Prostate gland (tissue), 2 donors: ENCODE results near the gene ZPBP2. TPM values are rescaled to one million over a fixed set of nuclear protein-coding genes. Genes with fewer than 3 reads are reported as not detected.

Experiments
- DNase-seq: peaks from one replicate; pipeline ENCODE4 v3.0.0-alpha.2; 2019; ENCODE audit warnings: low spot score
- H3K27ac ChIP-seq, 2 donors: fragments of 200-600 bp; sonication (generic); 2 replicates each; pipeline ENCODE4 v1.5.1; 2017 to 2019
- H3K27me3 ChIP-seq: fragments of 200-600 bp; sonication (generic); replicated peaks from 2 replicates; pipeline ENCODE4 v1.5.1; 2019; ENCODE audit not compliant: insufficient read depth
- H3K36me3 ChIP-seq, 2 donors: fragments of 200-600 bp; sonication (generic); 1 replicate in 1 of 2; 2 replicates in 1 of 2; pipeline versions ENCODE4 v1.5.1 to v1.8.1; 2017 to 2019
- H3K4me1 ChIP-seq: fragments of 200-600 bp; sonication (generic); replicated peaks from 2 replicates; pipeline ENCODE4 v1.5.1; 2019
- H3K4me3 ChIP-seq, 2 donors: fragments of 200-600 bp; sonication (generic); 2 replicates each; pipeline ENCODE4 v1.5.1; 2017 to 2019
- H3K9me3 ChIP-seq: fragments of 200-600 bp; sonication (generic); 2 replicates; pipeline ENCODE4 v1.5.1; 2017
- CTCF ChIP-seq, 4 experiments: fragments of 200-600 bp in 2 of 4; fragments of 450-650 bp in 2 of 4; sonication (generic) in 2 of 4; IDR thresholded peaks; 1 replicate in 3 of 4; 2 replicates in 1 of 4; pipeline ENCODE4 v1.5.1; 2016 to 2019; ENCODE audit warnings: antibody characterized with exemption in 4 of 4, mild to moderate bottlenecking in 2 of 4, moderate library complexity in 2 of 4
- POLR2A ChIP-seq: fragments of 450-650 bp; IDR thresholded peaks from one replicate; pipeline ENCODE4 v1.6.1; 2016; ENCODE audit warnings: antibody characterized with exemption, mild to moderate bottlenecking
- POLR2AphosphoS5 ChIP-seq: sonication (generic); formaldehyde crosslinking; IDR thresholded peaks from one replicate; pipeline ENCODE4 v1.6.1; 2017; ENCODE audit warnings: antibody characterized with exemption
- WGBS: methylation state at CpG from one replicate; pipeline ENCODE4 v1.1.5; 2018; 5-methylcytosine and 5-hydroxymethylcytosine counted together
- intact Hi-C: fragments of 100-400 bp; cut with DNase I; formaldehyde crosslinking; loops from one replicate; pipeline ENCODE4 v1.14.2; 2022
- total RNA-seq, 2 donors: library from RNA; depleted of rRNA; stranded (reverse); fragments of >200 nt; gene quantifications; one replicate each; pipeline ENCODE4 v1.1.0, GENCODE V29; 2016

Gene ZPBP2
- total RNA-seq, result 10 to 100 TPM in 1 of 2 donors, not detected in 1; 14.8 TPM

- Histone ChIP-seq H3K4me3 (no peak within 1 kb of the TSS), H3K27ac (no peak within 1 kb of the TSS), H3K27me3 (peaks cover 7% of the 10 kb centered on the region), H3K9me3 (no peaks in the 10 kb centered on the region), H3K36me3 (no peaks in the 10 kb centered on the region), H3K4me1 (peaks cover 3% of the 10 kb centered on the region)
- no peak for TF ChIP-seq POLR2A
- no peak for TF ChIP-seq CTCF (IDR thresholded peaks at IDR 0.05)
- TF ChIP-seq POLR2AphosphoS5, result no peak
- WGBS, result 25% methylated on average over 67 of the region's 67 CpGs
- no peak for DNase-seq
- intact Hi-C loops, result no loop called here
Observed at GRCh38 chr17:39867880-39868553, at the start of gene ZPBP2. TSS of gene ZPBP2 (plus strand) at chr17:39868202. CDS start at chr17:39868355, 153 bp downstream.

GRCh38 chr17:39818358-39819000, 49.5 kb upstream of the ZPBP2 start:
- Histone ChIP-seq H3K9me3 (no peaks in the 10 kb centered on the region), H3K36me3 (no peaks in the 10 kb centered on the region), H3K27me3 (no peaks in the 10 kb centered on the region), H3K4me1 (no peaks in the 10 kb centered on the region), H3K4me3 (no peak overlapping the region), H3K27ac (no peak overlapping the region)
- TF ChIP-seq CTCF (IDR thresholded peaks at IDR 0.05), result no peak
- no peak for TF ChIP-seq POLR2A
- no peak for DNase-seq
- 77% methylated on average over 9 of the region's 9 CpGs for WGBS
- intact Hi-C loops, result no loop called here

GRCh38 chr17:39820541-39820940, 47.5 kb upstream of the ZPBP2 start:
- H3K36me3 ChIP-seq, result no peaks in the 10 kb centered on the region
- H3K4me3 ChIP-seq, result no peak overlapping the region
- no peak overlapping the region for H3K27ac ChIP-seq
- H3K4me1 ChIP-seq, result no peaks in the 10 kb centered on the region
- no peaks in the 10 kb centered on the region for H3K27me3 ChIP-seq
- H3K9me3 ChIP-seq, result no peaks in the 10 kb centered on the region
- intact Hi-C loops, result no loop called here
- WGBS, result 37% methylated on average over 4 of the region's 4 CpGs
- DNase-seq, result no peak
- TF ChIP-seq POLR2AphosphoS5 (no peak), CTCF (IDR thresholded peaks at IDR 0.05) (no peak), POLR2A (no peak)

- WGBS, result 95% methylated on average over 2 of the region's 2 CpGs
Observed at GRCh38 chr17:39820987-39821386, 47.0 kb upstream of the ZPBP2 start.

More at GRCh38 chr17:39820987-39821386, 47.0 kb upstream of the ZPBP2 start:
- intact Hi-C loops, result no loop called here
- no peaks in the 10 kb centered on the region for H3K9me3 ChIP-seq
- no peaks in the 10 kb centered on the region for H3K27me3 ChIP-seq
- no peaks in the 10 kb centered on the region for H3K36me3 ChIP-seq
- H3K4me3 ChIP-seq, result no peak overlapping the region
- no peak for DNase-seq
- no peaks in the 10 kb centered on the region for H3K4me1 ChIP-seq
- TF ChIP-seq POLR2AphosphoS5 (no peak), CTCF (IDR thresholded peaks at IDR 0.05) (no peak), POLR2A (no peak)
- no peak overlapping the region for H3K27ac ChIP-seq
